GM20000 (cell line): ENCODE results near the gene SRRM4.
"Not testable (repeated sequence)": the region's sequence is repeated elsewhere in the genome, so short reads cannot be mapped to it uniquely, and the experiment has no call there.

ENCODE experiments used
- DNase-seq: peaks from one replicate; pipeline ENCODE4 v3.0.0; 2012; ENCODE audit warnings: low spot score
- TF ChIP-seq, protein P1 (sequence below): IDR thresholded peaks from 2 replicates; pipeline ENCODE4 v1.5.1; 2012; ENCODE audit warnings: mild to moderate bottlenecking, control low read depth; ENCODE audit errors: extremely low read depth, missing control alignments

The SRRM4 gene

DNA sequence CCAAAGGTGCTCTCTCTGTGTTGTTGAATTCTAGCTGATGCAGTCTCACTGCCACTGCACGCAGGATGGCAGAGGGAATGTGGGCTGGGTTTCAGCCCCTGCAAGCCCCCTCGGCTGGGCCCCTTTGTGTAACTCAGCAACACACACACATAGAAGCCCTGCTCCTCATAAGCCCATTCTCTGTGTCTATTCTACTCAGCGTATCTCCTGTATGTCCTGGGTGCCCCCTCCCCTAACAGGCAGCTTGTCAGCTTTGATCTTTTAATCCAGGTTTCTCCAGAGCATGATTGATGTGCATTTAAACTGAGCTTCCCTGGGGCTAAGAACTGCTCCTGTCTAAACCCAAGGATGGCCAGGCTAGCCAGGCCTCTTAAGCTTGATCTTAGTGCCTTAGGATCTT is 43.0 kb downstream of the SRRM4 start:
- DNase-seq: no peak
- TF ChIP-seq, protein P1, sequence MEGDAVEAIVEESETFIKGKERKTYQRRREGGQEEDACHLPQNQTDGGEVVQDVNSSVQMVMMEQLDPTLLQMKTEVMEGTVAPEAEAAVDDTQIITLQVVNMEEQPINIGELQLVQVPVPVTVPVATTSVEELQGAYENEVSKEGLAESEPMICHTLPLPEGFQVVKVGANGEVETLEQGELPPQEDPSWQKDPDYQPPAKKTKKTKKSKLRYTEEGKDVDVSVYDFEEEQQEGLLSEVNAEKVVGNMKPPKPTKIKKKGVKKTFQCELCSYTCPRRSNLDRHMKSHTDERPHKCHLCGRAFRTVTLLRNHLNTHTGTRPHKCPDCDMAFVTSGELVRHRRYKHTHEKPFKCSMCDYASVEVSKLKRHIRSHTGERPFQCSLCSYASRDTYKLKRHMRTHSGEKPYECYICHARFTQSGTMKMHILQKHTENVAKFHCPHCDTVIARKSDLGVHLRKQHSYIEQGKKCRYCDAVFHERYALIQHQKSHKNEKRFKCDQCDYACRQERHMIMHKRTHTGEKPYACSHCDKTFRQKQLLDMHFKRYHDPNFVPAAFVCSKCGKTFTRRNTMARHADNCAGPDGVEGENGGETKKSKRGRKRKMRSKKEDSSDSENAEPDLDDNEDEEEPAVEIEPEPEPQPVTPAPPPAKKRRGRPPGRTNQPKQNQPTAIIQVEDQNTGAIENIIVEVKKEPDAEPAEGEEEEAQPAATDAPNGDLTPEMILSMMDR: no peak

DNA sequence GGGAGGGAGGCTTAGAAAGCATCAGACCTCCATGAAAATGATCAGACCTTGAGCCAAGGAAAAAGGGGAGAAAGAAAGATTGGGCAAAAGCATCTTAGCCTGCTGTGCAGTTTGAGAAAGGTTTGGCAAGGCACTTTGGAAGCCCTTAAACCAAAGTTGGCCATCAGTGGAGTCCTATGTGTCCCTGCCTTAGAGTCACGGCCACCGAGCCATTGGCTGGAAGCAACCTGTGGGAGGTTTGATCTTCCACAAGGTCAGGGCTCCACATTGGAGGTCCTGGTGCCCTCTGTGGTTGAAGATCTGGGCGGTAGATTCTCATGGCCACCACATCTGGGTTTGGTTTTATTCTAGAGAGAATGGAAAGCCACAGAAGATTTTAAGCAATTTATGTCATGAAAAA is 44.4 kb downstream of the SRRM4 start:
- TF ChIP-seq, protein P1: no peak
- DNase-seq: no peak

DNA sequence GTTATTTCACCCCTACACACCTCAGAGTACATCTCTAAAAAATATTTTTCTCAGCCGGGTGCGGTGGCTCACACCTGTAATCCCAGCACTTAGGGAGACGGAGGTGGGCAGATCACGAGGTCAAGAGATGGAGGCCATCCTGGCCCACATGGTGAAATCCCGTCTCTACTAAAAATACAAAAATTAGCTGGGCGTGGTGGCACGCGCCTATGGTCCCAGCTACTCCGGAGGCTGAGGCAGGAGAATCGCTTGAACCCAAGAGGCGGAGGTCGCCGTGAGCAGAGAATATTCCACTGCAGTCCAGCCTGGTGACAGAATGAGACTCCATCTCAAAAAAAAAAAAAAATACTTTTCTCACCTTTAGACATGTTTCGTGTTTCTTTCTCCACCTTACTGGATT is 52.0 kb downstream of the SRRM4 start:
- DNase-seq: not testable (repeated sequence)

DNA sequence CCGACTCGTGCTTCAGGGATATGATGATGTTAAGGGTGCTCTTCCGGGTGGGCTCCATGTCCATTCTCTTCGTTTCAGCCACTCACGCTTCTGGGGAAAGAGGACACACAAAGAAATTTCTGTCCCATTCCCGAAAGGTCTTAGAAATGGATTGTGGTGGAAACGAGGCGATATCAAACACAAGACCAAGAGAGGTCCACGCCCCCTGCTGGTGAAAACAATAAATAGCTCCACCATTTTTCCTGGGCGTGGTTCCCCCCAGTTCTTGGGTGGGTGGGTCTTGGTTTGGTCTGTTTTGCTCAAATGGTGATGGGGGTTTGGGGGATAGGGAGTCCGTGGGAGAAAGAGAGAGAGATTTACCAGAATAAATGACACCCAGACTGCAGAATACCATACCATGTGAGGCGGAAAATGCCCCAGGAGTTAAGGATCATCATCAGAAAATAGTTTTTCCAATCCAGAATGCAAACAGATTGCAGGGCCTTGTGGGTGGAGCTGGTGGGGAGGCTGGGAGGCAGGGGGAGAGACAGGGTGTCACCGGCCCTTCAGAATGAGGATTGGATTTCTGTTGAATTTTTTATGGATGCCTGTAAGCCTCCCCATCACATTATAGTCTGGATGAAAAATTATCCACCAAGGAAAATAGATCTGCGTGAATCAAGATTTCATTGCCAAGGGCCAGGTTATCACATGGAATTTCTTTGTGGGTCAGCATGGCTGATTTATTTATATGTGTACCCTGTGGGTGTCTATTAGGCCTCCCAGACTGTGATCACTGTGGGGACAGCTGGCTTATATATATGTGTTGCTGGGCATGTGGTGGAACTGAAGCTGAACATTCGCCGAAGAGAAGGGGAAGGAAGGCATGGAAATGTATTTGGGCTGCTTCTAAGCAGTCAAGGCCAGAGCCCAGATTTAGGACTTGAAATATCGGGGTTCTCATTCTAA is 55.8 kb downstream of the SRRM4 start:
- TF ChIP-seq, protein P1: peak; percentile 59
- peak; percentile 43 for DNase-seq

DNA sequence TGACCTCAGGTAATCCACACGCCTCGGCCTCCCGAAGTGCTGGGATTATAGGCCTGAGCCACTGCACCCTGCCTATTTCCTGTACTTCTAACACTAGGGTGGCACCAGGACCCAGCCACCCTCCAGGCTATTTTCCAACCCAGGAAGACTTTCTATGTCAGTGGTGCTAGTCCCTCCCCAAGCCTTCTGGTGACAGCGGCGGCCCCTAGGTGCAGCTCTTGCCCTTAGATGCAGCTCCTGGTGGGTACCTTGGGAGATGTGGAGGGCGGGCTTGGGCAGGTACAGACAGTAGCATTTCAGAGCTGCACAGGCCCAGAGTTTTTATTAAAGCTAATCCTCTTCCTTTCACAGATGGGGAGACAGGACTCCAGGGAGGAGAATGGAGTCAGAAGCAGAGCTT is 62.8 kb downstream of the SRRM4 start:
- TF ChIP-seq, protein P1: no peak
- DNase-seq: no peak

DNA sequence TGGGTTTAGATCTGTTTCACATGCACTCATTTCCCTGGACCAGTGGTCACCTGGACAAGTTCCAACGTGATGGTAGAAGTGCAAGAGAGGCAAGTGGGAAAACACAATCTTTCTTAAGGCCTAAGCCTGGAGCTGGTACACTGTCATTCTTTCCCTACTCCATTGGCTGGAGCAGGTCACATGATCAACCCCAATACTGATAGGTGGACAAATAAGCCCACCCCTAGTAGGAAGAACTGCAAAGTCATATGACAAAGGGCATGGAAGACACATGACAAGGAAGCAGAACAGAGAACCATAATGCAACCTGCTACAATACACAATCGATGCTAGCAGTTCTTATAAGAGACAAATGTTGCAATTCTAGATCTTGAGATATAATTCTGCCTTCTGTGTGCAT is 66.3 kb downstream of the SRRM4 start:
- no peak for DNase-seq
- TF ChIP-seq, protein P1: no peak

DNA sequence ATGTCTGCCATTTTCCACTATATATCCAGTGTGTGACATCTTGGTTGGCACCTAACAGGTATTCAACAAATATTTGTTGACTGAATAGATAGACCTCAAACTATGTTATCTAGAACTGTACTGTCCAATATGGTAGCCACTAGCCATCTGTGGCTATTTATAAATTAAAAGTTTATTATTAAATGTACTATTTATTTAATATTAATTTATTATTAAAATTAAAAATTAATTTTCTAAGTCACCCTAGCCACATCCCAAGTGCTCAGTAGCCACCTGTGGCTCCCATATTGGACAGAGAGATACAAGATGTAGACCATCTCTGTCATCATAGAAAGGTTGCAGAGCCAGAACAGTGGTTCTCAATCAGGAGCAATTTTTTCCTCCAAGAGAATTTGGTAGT is 69.3 kb downstream of the SRRM4 start:
- DNase-seq: no peak
- TF ChIP-seq, protein P1: no peak

DNA sequence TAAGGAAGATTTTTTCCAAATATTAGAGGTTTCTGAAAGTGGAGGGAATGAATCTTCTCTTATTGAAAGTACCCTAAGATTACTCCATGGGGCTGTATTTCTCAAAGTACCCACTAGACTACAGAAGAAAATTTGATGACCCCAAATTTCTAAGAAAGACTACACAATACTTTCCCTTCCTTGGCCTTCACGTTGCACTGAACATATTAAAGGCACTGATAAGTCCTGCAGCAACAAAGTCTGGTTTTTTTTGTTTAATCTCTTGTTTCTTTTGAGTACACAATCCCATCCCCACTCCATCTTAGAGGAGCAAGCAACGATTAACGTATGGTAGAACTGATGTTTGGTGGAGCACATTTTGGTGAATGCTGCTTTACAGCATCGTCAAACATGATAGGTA is 70.1 kb downstream of the SRRM4 start:
- DNase-seq: no peak
- TF ChIP-seq, protein P1: no peak
